Measurements from ENCODE around the gene HILPDA. TPM values are rescaled to one million over a fixed set of nuclear protein-coding genes. Genes with fewer than 3 reads are reported as not detected.
"Not testable (repeated sequence)": the region's sequence is repeated elsewhere in the genome, so short reads cannot be mapped to it uniquely, and the experiment has no call there.

The HILPDA gene
- polyA plus RNA-seq, 1 donor (not counting 4 experiments of a cell fraction or from before 2014, with no cell fraction given) = 17.9 TPM

GRCh38 chr7:128507321-128507993 lies 51.8 kb downstream of the HILPDA start:
- H3K9me3 ChIP-seq (ENCODE audit: control insufficient read depth, low read depth, low read length); H3K4me2 ChIP-seq (ENCODE audit: control insufficient read depth, extremely low read depth, insufficient read depth, low read depth, low read length); dilution Hi-C loops (cut with MboI; ENCODE audit: extremely low pct_ligation_motif_present, low sequenced_read_pairs); H3K4me3 ChIP-seq (ENCODE audit: control insufficient read depth in 2 of 3, extremely low read depth in 1 of 3, insufficient read depth in 2 of 3, low read depth in 1 of 3, low read length in 3 of 3); H3K9me1 ChIP-seq (ENCODE audit: control insufficient read depth, extremely low read depth, insufficient read depth, low read length); H3K36me3 ChIP-seq (ENCODE audit: control insufficient read depth in 2 of 2, extremely low read depth in 1 of 2, insufficient read depth in 2 of 2, low read length in 2 of 2); H3K27ac ChIP-seq (ENCODE audit: control insufficient read depth, insufficient read depth, low read length); H2AFZ ChIP-seq (ENCODE audit: control insufficient read depth, low read length); H3K79me2 ChIP-seq (ENCODE audit: control insufficient read depth, insufficient read depth, low read length); DNase-seq (ENCODE audit: low read depth, low spot score); FAIRE-seq; H3K4me1 ChIP-seq (ENCODE audit: control insufficient read depth, extremely low read depth, insufficient read depth, low read length); H4K20me1 ChIP-seq (ENCODE audit: control insufficient read depth, extremely low read depth, insufficient read depth, low read length); H3K9ac ChIP-seq (ENCODE audit: control insufficient read depth, extremely low read depth, insufficient read depth, low read length); H3K27me3 ChIP-seq (ENCODE audit: control insufficient read depth, extremely low read depth, insufficient read depth, low read length): not testable (repeated sequence)

Small RNAs within 50 kb of the gene (small RNA-seq; reads per million reads assigned to genes)
- gene AC010655.1 (ENCODE audit: insufficient read length in 3 of 3, low read depth in 3 of 3, low replicate concordance in 1 of 3) (0 reads per million in 3 experiments), gene AC010655.2 (ENCODE audit: insufficient read length in 3 of 3, low read depth in 3 of 3, low replicate concordance in 1 of 3) (0 reads per million in 3 experiments), gene RF00017 (ENCODE audit: insufficient read length in 3 of 3, low read depth in 3 of 3, low replicate concordance in 1 of 3) (0 reads per million in 3 experiments), gene RNU7-54P (ENCODE audit: insufficient read length in 3 of 3, low read depth in 3 of 3, low replicate concordance in 1 of 3) (0 reads per million in 3 experiments)

Other genes starting within 250 kb of the HILPDA start
- 0.10 to 0.50 TPM in 2 of 3 replicates, not detected in the other for gene LEP, start 214.6 kb upstream of the HILPDA start, polyA plus RNA-seq
- gene RBM28, start 112.0 kb upstream of the HILPDA start, polyA plus RNA-seq = 16.7 to 36.4 TPM (median 30.4 TPM) in 3 replicates
- 0.12 to 0.23 TPM (median 0.12 TPM) in 3 replicates for gene PRRT4, start 94.2 kb upstream of the HILPDA start, polyA plus RNA-seq
- 50.0 to 62.5 TPM (median 56.2 TPM) in 3 replicates for gene IMPDH1, start 45.9 kb upstream of the HILPDA start, polyA plus RNA-seq
- gene METTL2B, start 20.9 kb downstream of the HILPDA start, polyA plus RNA-seq = 20.9 to 30.7 TPM (median 23.7 TPM) in 3 replicates
- 0.69 to 1.1 TPM (median 0.87 TPM) in 3 replicates for gene GARIN1A, start 216.4 kb downstream of the HILPDA start, polyA plus RNA-seq

Data from keratinocyte (primary cell).